Gastroesophageal sphincter (tissue), 3 donors: Measurements from ENCODE around the gene HBG1.

ENCODE experiments used
- POLR2AphosphoS5 ChIP-seq: sonication (generic); formaldehyde crosslinking; IDR thresholded peaks from one replicate; pipeline ENCODE4 v1.6.1; 2017; ENCODE audit warnings: antibody characterized with exemption
- TF ChIP-seq, protein P1 (sequence below), 4 experiments: fragments of 200-600 bp in 2 of 4; fragments of 450-650 bp in 2 of 4; sonication (generic) in 1 of 4; IDR thresholded peaks; one replicate each; pipeline ENCODE4 v1.5.1; 2017 to 2019; ENCODE audit warnings: antibody characterized with exemption in 4 of 4, mild to moderate bottlenecking in 2 of 4, moderate library complexity in 2 of 4

DNA sequence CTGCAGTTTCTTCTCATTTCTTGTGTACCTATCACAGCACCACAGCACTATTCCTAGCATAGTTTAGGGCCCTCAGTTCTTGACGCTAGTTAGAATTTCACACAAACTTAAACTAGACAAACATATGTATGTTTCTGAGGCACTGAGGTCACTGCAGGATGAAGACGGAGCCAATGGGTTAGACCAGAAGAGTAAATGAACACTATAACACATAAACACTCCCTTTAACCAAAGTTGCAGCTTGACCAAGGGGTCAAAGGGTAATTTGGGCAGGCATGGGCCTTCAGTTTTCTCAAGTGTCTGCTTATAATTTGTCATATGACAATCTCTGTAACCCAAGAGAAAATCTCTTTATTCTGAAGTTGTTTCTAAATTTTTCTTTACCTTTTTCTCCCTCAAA, 33.0 kb upstream of the HBG1 start:
- TF ChIP-seq, protein P1, sequence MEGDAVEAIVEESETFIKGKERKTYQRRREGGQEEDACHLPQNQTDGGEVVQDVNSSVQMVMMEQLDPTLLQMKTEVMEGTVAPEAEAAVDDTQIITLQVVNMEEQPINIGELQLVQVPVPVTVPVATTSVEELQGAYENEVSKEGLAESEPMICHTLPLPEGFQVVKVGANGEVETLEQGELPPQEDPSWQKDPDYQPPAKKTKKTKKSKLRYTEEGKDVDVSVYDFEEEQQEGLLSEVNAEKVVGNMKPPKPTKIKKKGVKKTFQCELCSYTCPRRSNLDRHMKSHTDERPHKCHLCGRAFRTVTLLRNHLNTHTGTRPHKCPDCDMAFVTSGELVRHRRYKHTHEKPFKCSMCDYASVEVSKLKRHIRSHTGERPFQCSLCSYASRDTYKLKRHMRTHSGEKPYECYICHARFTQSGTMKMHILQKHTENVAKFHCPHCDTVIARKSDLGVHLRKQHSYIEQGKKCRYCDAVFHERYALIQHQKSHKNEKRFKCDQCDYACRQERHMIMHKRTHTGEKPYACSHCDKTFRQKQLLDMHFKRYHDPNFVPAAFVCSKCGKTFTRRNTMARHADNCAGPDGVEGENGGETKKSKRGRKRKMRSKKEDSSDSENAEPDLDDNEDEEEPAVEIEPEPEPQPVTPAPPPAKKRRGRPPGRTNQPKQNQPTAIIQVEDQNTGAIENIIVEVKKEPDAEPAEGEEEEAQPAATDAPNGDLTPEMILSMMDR (IDR thresholded peaks at IDR 0.05): no peak
- TF ChIP-seq POLR2AphosphoS5: no peak
